Lung (tissue), 12 donors: Measurements from ENCODE around the gene KIF25. TPM values are rescaled to one million over a fixed set of nuclear protein-coding genes. Genes with fewer than 3 reads are reported as not detected.
A peak's percentile ranks its signal among the peaks of the same experiment; 100 is the strongest.

ENCODE experiments used
- ATAC-seq: fragments of 200-7000 bp; cut with Tn5 transposase; one replicate; pipeline ENCODE4 v1.9.1; 2020; ENCODE audit warnings: moderate number of reproducible peaks; ENCODE audit not compliant: insufficient read depth, low FRiP score
- DNase-seq, 3 donors: peaks; one replicate each; pipeline ENCODE4 v3.0.0-alpha.2; 2013 to 2017
- H3K27ac ChIP-seq, 2 donors: one replicate each; pipeline ENCODE4 v1.5.1; 2013; ENCODE audit warnings: mild to moderate bottlenecking in 2 of 2, moderate library complexity in 2 of 2, control low read depth in 1 of 2, inconsistent platforms in 1 of 2, low read depth in 1 of 2, low read length in 1 of 2
- H3K27me3 ChIP-seq, 3 donors: one replicate each; pipeline ENCODE4 v1.5.1; 2013; ENCODE audit warnings: low read length in 2 of 3; ENCODE audit not compliant: control insufficient read depth in 3 of 3, insufficient read depth in 3 of 3
- H3K36me3 ChIP-seq, 4 donors: one replicate each; pipeline ENCODE4 v1.5.1; 2013; ENCODE audit warnings: low read length in 4 of 4, mild to moderate bottlenecking in 1 of 4, moderate library complexity in 1 of 4; ENCODE audit not compliant: control insufficient read depth in 4 of 4, insufficient read depth in 4 of 4
- H3K4me1 ChIP-seq, 5 donors: one replicate each; pipeline ENCODE4 v1.5.1; 2013; ENCODE audit warnings: low read length in 5 of 5, mild to moderate bottlenecking in 2 of 5, moderate library complexity in 1 of 5; ENCODE audit not compliant: control insufficient read depth in 5 of 5, insufficient read depth in 5 of 5
- H3K4me3 ChIP-seq: one replicate; pipeline ENCODE4 v1.5.1; 2013; ENCODE audit warnings: mild to moderate bottlenecking, control low read depth, moderate library complexity
- H3K9ac ChIP-seq, 2 donors: one replicate each; pipeline ENCODE4 v1.5.1; 2013; ENCODE audit warnings: low read length in 2 of 2, control low read depth in 1 of 2; ENCODE audit not compliant: insufficient read depth in 1 of 2
- H3K9me3 ChIP-seq, 4 donors: one replicate each; pipeline ENCODE4 v1.5.1; 2013; ENCODE audit warnings: low read length in 3 of 4, mild to moderate bottlenecking in 1 of 4, moderate library complexity in 1 of 4; ENCODE audit not compliant: control insufficient read depth in 4 of 4, insufficient read depth in 3 of 4
- WGBS, 2 donors: extraction: QIAGEN DNeasy Blood & Tissue Kit; methylation state at CpG; one replicate each; pipeline ENCODE4 v1.1.7; 2013; 5-methylcytosine and 5-hydroxymethylcytosine counted together
- polyA plus RNA-seq, 2 donors: library from polyadenylated mRNA; stranded (reverse); fragments of 200-250 nt; gene quantifications; one replicate each; pipeline ENCODE4 v1.2.1, GENCODE V29; 2013
- total RNA-seq, 2 donors: library from RNA; depleted of rRNA in 1 of 2; stranded (reverse); fragments of >200 nt in 1 of 2; gene quantifications; one replicate each; pipeline ENCODE4 v1.2.1, GENCODE V29; 2014 to 2021
- TF ChIP-seq, protein P1 (sequence below): IDR thresholded peaks from 2 replicates; pipeline ENCODE4 v1.5.1; 2012; ENCODE audit warnings: mild to moderate bottlenecking; ENCODE audit errors: control extremely low read depth, extremely low read depth
- donor health status: control.
- donor health status: control.
- donor health status: Bipolar disorder and iron deficiency.
- donor health status: healthy.
- donor health status: DM: yes; HTN: yes; CAD: no.

Gene KIF25
- total and polyA plus RNA-seq, 4 donors: 0.24 to 5.3 (median 0.53) TPM

DNA sequence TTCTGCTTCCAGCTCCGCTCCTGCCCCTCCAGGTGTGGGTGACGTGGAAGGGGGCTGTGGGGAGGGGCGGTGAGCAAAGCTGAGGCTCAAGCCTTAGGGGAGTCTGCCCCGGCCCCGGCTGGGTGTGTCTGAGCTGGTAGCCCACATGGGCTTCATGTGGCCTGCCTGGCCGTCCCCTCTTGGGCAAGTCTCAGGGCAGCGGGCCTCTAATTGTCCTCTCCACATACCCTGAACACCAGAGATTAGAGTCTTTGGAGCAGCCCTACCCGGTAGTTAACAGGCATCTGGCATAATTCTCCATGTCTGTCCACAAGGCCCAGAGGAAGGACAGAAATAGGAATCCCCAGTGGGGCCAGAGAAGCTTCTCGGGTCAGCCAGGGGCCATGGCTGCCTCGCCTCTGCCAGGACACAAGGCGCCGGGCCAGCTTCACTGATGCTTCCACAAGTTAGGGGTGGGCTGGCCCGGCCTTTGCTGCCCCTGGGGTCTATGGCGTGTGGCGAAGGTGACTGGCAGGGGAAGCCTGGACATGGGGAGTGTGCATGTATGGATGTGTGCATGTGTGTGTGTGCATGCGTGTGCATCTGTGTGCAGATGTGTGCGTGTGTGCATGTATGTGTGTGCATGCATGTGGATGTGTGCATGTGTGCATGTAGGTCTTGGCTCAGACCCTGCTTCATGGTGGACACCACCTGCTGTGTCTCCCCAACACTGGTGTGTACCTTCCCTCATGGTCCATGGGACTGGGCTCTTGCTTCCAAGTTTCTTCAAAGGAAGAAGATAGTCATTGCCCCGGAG is 57.5 kb downstream of the KIF25 start:
- TF ChIP-seq, protein P1, sequence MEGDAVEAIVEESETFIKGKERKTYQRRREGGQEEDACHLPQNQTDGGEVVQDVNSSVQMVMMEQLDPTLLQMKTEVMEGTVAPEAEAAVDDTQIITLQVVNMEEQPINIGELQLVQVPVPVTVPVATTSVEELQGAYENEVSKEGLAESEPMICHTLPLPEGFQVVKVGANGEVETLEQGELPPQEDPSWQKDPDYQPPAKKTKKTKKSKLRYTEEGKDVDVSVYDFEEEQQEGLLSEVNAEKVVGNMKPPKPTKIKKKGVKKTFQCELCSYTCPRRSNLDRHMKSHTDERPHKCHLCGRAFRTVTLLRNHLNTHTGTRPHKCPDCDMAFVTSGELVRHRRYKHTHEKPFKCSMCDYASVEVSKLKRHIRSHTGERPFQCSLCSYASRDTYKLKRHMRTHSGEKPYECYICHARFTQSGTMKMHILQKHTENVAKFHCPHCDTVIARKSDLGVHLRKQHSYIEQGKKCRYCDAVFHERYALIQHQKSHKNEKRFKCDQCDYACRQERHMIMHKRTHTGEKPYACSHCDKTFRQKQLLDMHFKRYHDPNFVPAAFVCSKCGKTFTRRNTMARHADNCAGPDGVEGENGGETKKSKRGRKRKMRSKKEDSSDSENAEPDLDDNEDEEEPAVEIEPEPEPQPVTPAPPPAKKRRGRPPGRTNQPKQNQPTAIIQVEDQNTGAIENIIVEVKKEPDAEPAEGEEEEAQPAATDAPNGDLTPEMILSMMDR: no peak
- H3K27me3 ChIP-seq: no peaks in the 10 kb centered on the region
- peak in 1 of 3 donors; percentile 54 for DNase-seq
- H3K4me1 ChIP-seq: peaks cover 0 to 24% (median 12%) of the 10 kb centered on the region in 5 donors
- no peak overlapping the region for H3K4me3 ChIP-seq
- H3K9ac ChIP-seq: no peak overlapping the region
- no peaks in the 10 kb centered on the region for H3K9me3 ChIP-seq
- no peaks in the 10 kb centered on the region for H3K36me3 ChIP-seq
- WGBS, 2 donors: 78 to 79% methylated on average over 18 of the region's 18 CpGs
- H3K27ac ChIP-seq: peak overlapping the region in 1 of 2 donors; percentile 13
- no peak for ATAC-seq

DNA sequence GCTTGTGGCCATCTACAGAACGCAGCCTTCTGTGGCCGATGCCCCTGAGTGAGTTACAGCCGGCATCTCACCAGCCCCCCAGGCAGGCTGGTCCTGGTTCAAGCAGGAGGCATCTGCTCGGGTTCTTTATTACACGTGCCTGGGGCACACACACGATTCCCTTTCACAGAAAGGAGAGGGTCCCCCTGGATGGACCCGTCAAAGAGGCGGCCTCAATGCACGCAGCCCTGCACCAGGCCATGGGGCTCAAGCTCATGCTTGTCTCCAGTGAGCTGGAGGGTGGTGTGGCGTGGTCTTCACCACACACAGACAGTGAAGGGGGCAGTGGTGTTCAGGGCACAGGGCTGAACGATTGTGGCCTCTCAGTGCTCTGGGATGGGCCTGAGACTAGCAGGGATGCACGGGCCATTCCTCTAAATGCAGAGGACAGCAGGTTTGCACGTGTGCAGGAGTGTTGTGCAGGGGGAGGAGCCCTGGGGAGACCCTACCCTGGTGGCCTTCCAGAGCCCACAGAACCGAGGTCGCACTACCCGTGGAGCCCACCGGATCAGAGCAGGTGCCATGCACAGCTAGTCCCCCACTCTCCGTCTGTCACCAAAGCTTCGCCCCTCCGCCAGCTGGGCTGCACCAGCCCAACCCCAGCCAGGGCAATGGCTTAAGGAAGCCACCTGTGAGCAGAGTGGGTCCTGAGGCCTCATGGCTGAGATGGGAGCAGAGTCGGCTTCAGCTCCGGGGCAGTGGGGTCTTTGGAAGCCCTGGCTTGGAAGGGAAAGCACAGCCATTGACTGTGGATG is 58.4 kb downstream of the KIF25 start:
- Histone ChIP-seq H3K4me1 (peaks cover 2 to 23% (median 11%) of the 10 kb centered on the region in 5 donors), H3K9me3 (no peaks in the 10 kb centered on the region), H3K27me3 (no peaks in the 10 kb centered on the region), H3K4me3 (no peak overlapping the region), H3K27ac (no peak overlapping the region), H3K36me3 (no peaks in the 10 kb centered on the region), H3K9ac (no peak overlapping the region)
- 91 to 93% methylated on average over 21 to 22 of the region's 22 CpGs for WGBS, 2 donors
- TF ChIP-seq, protein P1: no peak
- DNase-seq (no peak), ATAC-seq (no peak)

DNA sequence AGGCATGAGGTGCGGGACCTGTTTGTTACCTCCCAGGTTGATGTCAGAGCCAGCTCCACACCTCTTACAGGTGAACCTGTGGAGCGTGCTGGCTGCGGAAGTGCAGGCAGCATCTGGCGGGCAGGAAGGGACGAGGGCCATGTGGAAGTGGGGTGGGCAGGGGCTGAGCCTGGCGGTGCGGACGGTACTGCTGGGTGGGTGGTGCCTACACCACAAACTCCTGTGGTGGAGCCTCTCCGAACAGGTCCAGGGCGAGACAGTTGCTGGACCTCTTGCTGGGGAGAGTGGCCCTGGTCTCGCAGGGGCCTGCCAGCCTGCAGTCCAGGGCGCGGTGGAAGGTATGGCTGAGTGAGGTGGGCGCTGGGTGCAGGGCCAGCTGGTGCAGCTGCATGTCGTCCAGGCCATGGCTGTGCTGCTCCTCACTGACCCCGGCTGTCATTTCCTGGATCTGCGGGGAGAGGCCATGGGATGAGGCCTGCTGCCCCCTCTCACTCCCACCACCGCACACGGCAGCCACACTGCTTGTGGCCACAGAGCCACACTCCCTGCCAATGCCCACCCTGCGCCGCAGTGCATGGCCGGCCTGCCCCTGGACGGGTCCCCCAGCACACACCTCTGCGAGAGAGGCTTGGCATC is 59.5 kb downstream of the KIF25 start:
- Histone ChIP-seq H3K27me3 (no peaks in the 10 kb centered on the region), H3K9ac (no peak overlapping the region), H3K4me3 (no peak overlapping the region), H3K9me3 (no peaks in the 10 kb centered on the region), H3K27ac (no peak overlapping the region), H3K36me3 (no peaks in the 10 kb centered on the region), H3K4me1 (peaks cover 2 to 17% (median 7%) of the 10 kb centered on the region in 5 donors)
- TF ChIP-seq, protein P1: no peak
- no peak for DNase-seq
- WGBS, 2 donors: 87 to 91% methylated on average over 24 of the region's 24 CpGs
- no peak for ATAC-seq
